Neural cell (in vitro differentiated cells): ENCODE measurements around the gene MPPED2. TPM values are rescaled to one million over a fixed set of nuclear protein-coding genes. Genes with fewer than 3 reads are reported as not detected.

Experiments used
- H2AFZ ChIP-seq: fragments of 200-600, 300-800 bp; sonication (generic), shearing (Covaris generic); 2 replicates; pipeline ENCODE4 v1.6.0; 2014; ENCODE audit warnings: low read depth, mild to moderate bottlenecking, antibody characterized with exemption, low read length, moderate library complexity
- H3F3A ChIP-seq: fragments of 200-600 bp; shearing (Covaris generic); 2 replicates; pipeline ENCODE4 v1.6.1; 2016; ENCODE audit warnings: mild to moderate bottlenecking, moderate library complexity, mixed read lengths, antibody characterized with exemption, low read length; ENCODE audit not compliant: insufficient read depth, poor library complexity, severe bottlenecking
- H3K27ac ChIP-seq: fragments of 200-600, 300-800 bp; sonication (generic), shearing (Covaris generic); 2 replicates; pipeline ENCODE4 v1.5.1; 2014; ENCODE audit warnings: mild to moderate bottlenecking, low read length, moderate library complexity
- H3K27me3 ChIP-seq: fragments of 300-800, 200-600 bp; sonication (generic), shearing (Covaris generic); 2 replicates; pipeline ENCODE4 v1.6.0; 2014; ENCODE audit warnings: mild to moderate bottlenecking, low read depth, low read length, moderate library complexity; ENCODE audit not compliant: insufficient read depth
- H3K36me3 ChIP-seq: fragments of 300-800, 200-600 bp; sonication (generic), shearing (Covaris generic); 2 replicates; pipeline ENCODE4 v1.5.1; 2014; ENCODE audit warnings: mild to moderate bottlenecking, antibody characterized with exemption, low read length, moderate library complexity; ENCODE audit not compliant: insufficient read depth
- H3K4me2 ChIP-seq: fragments of 300-800, 200-600 bp; sonication (generic), shearing (Covaris generic); 2 replicates; pipeline ENCODE4 v1.6.0; 2014; ENCODE audit warnings: mild to moderate bottlenecking, low read length
- H3K4me3 ChIP-seq: fragments of 300-800, 200-600 bp; sonication (generic), shearing (Covaris generic); 2 replicates; pipeline ENCODE4 v1.5.1; 2014; ENCODE audit warnings: mild to moderate bottlenecking, low read length, moderate library complexity
- H3K79me2 ChIP-seq: fragments of 200-600 bp; shearing (Covaris generic); replicated peaks from 2 replicates; pipeline ENCODE4 v1.6.0; 2014; ENCODE audit warnings: mild to moderate bottlenecking, low read length, moderate library complexity; ENCODE audit not compliant: insufficient read depth
- H3K9ac ChIP-seq: fragments of 300-800, 200-600 bp; sonication (generic), shearing (Covaris generic); 2 replicates; pipeline ENCODE4 v1.6.1; 2016; ENCODE audit warnings: mild to moderate bottlenecking, low read length, mixed read lengths
- H3K9me2 ChIP-seq: fragments of 200-600 bp; shearing (Covaris generic); 2 replicates; pipeline ENCODE4 v1.6.1; 2016; ENCODE audit warnings: mild to moderate bottlenecking, low read length, mixed read lengths; ENCODE audit not compliant: insufficient read depth
- H3K9me3 ChIP-seq: fragments of 200-600, 300-800 bp; sonication (generic), shearing (Covaris generic); 2 replicates; pipeline ENCODE4 v1.6.1; 2016; ENCODE audit warnings: mild to moderate bottlenecking, mixed run types, low read length, moderate library complexity, mixed read lengths
- H4K20me1 ChIP-seq: fragments of 200-600 bp; shearing (Covaris generic); 2 replicates; pipeline ENCODE4 v1.6.1; 2016; ENCODE audit warnings: mild to moderate bottlenecking, mixed run types; ENCODE audit not compliant: insufficient read depth
- CTCF ChIP-seq: fragments of 450-650 bp; IDR thresholded peaks from 2 replicates; pipeline ENCODE4 v1.5.1; 2014; ENCODE audit warnings: antibody characterized with exemption, mild to moderate bottlenecking, moderate library complexity; ENCODE audit not compliant: poor library complexity, severe bottlenecking
- EP300 ChIP-seq: fragments of 450-650 bp; conservative IDR thresholded peaks from 2 replicates; pipeline ENCODE4 v1.6.1; 2014; ENCODE audit warnings: antibody characterized with exemption, mild to moderate bottlenecking, moderate library complexity; ENCODE audit not compliant: poor library complexity, severe bottlenecking
- EZH2 ChIP-seq: fragments of 200-600, 300-800 bp; shearing (Covaris generic), sonication (generic); IDR thresholded peaks from 2 replicates; pipeline ENCODE4 v1.6.1; 2014; ENCODE audit warnings: antibody characterized with exemption, low read length, borderline replicate concordance, mild to moderate bottlenecking; ENCODE audit not compliant: insufficient read depth, poor library complexity, severe bottlenecking
- MXI1 ChIP-seq: fragments of 450-650 bp; conservative IDR thresholded peaks from 2 replicates; pipeline ENCODE4 v1.6.1; 2014; ENCODE audit warnings: antibody characterized with exemption, mild to moderate bottlenecking; ENCODE audit not compliant: poor library complexity, severe bottlenecking
- POLR2AphosphoS5 ChIP-seq: IDR thresholded peaks from 2 replicates; pipeline ENCODE4 v1.6.1; 2012
- RAD21 ChIP-seq: fragments of 450-650 bp; conservative IDR thresholded peaks from 2 replicates; pipeline ENCODE4 v1.6.1; 2014; ENCODE audit warnings: antibody characterized with exemption, mild to moderate bottlenecking, moderate library complexity
- SMC3 ChIP-seq: fragments of 450-650 bp; conservative IDR thresholded peaks from 2 replicates; pipeline ENCODE4 v1.6.1; 2014; ENCODE audit warnings: antibody characterized with exemption, mild to moderate bottlenecking, moderate library complexity; ENCODE audit not compliant: poor library complexity
- TAF1 ChIP-seq: IDR thresholded peaks from 2 replicates; pipeline ENCODE4 v1.6.1; 2012; ENCODE audit warnings: low read depth
- polyA plus RNA-seq: library from polyadenylated mRNA; depleted of rRNA; stranded (reverse); fragments of >200 nt; gene quantifications from 2 replicates; pipeline ENCODE4 v1.2.3, GENCODE V29; 2014
- TF ChIP-seq, protein P1 (sequence below): IDR thresholded peaks from 2 replicates; pipeline ENCODE4 v1.6.1; 2012; ENCODE audit warnings: borderline replicate concordance

The MPPED2 gene
- polyA plus RNA-seq, 1 donor from 2014 or later = 99.7 TPM

DNA sequence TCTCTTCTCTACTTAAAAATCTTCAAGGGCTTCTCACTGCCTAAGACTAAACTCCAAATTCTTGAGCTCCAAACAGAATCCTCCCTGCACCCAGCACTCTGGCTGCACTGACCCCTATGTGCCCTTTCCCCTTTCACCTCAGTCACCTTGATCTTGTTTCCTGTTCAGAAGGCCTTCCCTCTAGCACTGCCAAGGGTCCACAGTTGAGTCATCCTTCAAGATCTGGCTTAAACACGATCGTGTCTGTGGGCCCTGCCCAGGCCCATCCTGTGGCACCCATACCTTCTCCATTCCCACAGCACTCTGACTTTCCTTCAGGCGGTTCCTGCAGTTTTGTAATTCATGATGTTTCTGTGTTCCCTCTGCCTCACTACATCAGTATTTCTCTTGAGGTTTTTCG, 134.0 kb downstream of the MPPED2 start:
- no peaks in the 10 kb centered on the region for H3K9me2 ChIP-seq

DNA sequence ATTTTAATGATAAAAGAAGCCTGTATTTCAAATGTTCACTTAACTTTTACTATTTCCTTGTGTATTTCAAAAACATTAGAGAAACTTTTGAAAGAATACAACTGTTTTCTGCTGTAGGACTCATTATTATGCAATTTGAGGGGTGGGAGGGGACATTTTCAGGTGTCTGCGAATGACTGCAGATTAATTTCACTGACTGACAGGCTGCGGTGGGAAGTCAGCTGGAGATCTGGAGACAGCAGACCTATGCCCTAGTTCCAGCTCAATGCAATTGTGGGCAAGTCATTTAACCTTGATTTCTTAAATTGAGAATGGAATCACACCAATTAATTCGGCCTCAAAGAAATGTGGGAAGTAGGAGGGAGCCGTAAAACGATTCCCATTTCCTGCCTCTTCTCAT, 134.5 kb downstream of the MPPED2 start:
- no peaks in the 10 kb centered on the region for H3F3A ChIP-seq
- no peak overlapping the region for H3K4me2 ChIP-seq
- peaks cover 7% of the 10 kb centered on the region for H3K79me2 ChIP-seq
- no peaks in the 10 kb centered on the region for H3K27me3 ChIP-seq
- no peaks in the 10 kb centered on the region for H3K36me3 ChIP-seq
- TF ChIP-seq SMC3 (no peak), EZH2 (no peak), POLR2AphosphoS5 (no peak), CTCF (no peak), EP300 (no peak), TAF1 (no peak), MXI1 (no peak), RAD21 (no peak)
- TF ChIP-seq, protein P1, sequence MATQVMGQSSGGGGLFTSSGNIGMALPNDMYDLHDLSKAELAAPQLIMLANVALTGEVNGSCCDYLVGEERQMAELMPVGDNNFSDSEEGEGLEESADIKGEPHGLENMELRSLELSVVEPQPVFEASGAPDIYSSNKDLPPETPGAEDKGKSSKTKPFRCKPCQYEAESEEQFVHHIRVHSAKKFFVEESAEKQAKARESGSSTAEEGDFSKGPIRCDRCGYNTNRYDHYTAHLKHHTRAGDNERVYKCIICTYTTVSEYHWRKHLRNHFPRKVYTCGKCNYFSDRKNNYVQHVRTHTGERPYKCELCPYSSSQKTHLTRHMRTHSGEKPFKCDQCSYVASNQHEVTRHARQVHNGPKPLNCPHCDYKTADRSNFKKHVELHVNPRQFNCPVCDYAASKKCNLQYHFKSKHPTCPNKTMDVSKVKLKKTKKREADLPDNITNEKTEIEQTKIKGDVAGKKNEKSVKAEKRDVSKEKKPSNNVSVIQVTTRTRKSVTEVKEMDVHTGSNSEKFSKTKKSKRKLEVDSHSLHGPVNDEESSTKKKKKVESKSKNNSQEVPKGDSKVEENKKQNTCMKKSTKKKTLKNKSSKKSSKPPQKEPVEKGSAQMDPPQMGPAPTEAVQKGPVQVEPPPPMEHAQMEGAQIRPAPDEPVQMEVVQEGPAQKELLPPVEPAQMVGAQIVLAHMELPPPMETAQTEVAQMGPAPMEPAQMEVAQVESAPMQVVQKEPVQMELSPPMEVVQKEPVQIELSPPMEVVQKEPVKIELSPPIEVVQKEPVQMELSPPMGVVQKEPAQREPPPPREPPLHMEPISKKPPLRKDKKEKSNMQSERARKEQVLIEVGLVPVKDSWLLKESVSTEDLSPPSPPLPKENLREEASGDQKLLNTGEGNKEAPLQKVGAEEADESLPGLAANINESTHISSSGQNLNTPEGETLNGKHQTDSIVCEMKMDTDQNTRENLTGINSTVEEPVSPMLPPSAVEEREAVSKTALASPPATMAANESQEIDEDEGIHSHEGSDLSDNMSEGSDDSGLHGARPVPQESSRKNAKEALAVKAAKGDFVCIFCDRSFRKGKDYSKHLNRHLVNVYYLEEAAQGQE = no peak
- H4K20me1 ChIP-seq = no peaks in the 10 kb centered on the region
- H3K9me2 ChIP-seq = no peaks in the 10 kb centered on the region
- no peaks in the 10 kb centered on the region for H3K9me3 ChIP-seq
- H2AFZ ChIP-seq = no peak overlapping the region
- H3K27ac ChIP-seq = no peak overlapping the region
- H3K4me3 ChIP-seq = no peak overlapping the region
- H3K9ac ChIP-seq = no peak overlapping the region

More for the DNA sequence above, 134.0 kb downstream of the MPPED2 start:
- Histone ChIP-seq H3K9me3 (no peaks in the 10 kb centered on the region), H3K27ac (no peak overlapping the region), H4K20me1 (no peaks in the 10 kb centered on the region), H3K9ac (no peak overlapping the region), H3K79me2 (peaks cover 7% of the 10 kb centered on the region), H3K36me3 (no peaks in the 10 kb centered on the region), H2AFZ (no peak overlapping the region), H3K27me3 (no peaks in the 10 kb centered on the region), H3F3A (no peaks in the 10 kb centered on the region), H3K4me3 (no peak overlapping the region), H3K4me2 (no peak overlapping the region)
- no peak for TF ChIP-seq SMC3
- TF ChIP-seq TAF1 = no peak
- TF ChIP-seq POLR2AphosphoS5 = no peak
- TF ChIP-seq MXI1 = no peak
- TF ChIP-seq EP300 = no peak
- TF ChIP-seq CTCF = no peak
- TF ChIP-seq RAD21 = no peak
- TF ChIP-seq, protein P1 = no peak
- TF ChIP-seq EZH2 = no peak
